HG03521 (cell line): Measurements from ENCODE around the gene ZFAND2B.

Experiments
- ATAC-seq: cut with Tn5 transposase; IDR thresholded peaks from one replicate; pipeline ENCODE4 v1.9.1; 2021; ENCODE audit warnings: mild to moderate bottlenecking, moderate library complexity; ENCODE audit not compliant: unreplicated experiment

The ZFAND2B gene

GRCh38 chr2:219220652-219221402 is 14.2 kb downstream of the ZFAND2B start:
- no peak for ATAC-seq

- ATAC-seq = no peak
These were observed 15.5 kb downstream of the ZFAND2B start for GRCh38 chr2:219221957-219222518.

- ATAC-seq = no peak
These were observed 17.4 kb downstream of the ZFAND2B start for GRCh38 chr2:219223831-219224610.

GRCh38 chr2:219225350-219225749 is 18.8 kb downstream of the ZFAND2B start:
- no peak for ATAC-seq

GRCh38 chr2:219228041-219228910 is 21.7 kb downstream of the ZFAND2B start:
- ATAC-seq = no peak

- no peak for ATAC-seq
These were observed 22.3 kb downstream of the ZFAND2B start for GRCh38 chr2:219228911-219229304.

GRCh38 chr2:219229305-219230058 is 22.9 kb downstream of the ZFAND2B start, which contains the start of the genes ANKZF1 and ATG9A:
Gene ANKZF1 (plus strand): TSS chr2:219229806. CDS start chr2:219230258, 452 bp downstream.
Gene ATG9A (minus strand): TSS chr2:219229636. CDS start chr2:219228024, 1,612 bp downstream.
- ATAC-seq = peak; percentile 97

- no peak for ATAC-seq
These were observed 23.5 kb downstream of the ZFAND2B start for GRCh38 chr2:219230059-219230540.

DNA sequence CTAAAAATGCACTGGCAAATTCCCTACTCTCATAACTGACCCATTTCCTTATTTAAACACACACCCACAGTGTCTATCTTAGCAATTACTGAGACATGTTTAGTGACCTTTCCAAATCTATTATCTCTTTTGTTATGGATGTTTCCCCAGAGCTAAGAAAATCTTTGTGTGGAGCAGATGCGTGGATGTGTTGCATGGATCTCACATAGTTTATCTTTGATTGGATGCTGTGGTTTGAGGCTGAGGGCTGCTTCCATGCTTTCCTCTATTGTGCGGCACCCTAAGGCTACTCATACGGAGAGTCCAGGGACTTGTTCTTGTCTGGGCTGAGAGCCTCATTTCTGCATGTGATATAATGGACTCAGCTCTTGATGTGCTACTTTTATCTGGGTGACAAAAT is 27.7 kb downstream of the ZFAND2B start:
- no peak for ATAC-seq

DNA sequence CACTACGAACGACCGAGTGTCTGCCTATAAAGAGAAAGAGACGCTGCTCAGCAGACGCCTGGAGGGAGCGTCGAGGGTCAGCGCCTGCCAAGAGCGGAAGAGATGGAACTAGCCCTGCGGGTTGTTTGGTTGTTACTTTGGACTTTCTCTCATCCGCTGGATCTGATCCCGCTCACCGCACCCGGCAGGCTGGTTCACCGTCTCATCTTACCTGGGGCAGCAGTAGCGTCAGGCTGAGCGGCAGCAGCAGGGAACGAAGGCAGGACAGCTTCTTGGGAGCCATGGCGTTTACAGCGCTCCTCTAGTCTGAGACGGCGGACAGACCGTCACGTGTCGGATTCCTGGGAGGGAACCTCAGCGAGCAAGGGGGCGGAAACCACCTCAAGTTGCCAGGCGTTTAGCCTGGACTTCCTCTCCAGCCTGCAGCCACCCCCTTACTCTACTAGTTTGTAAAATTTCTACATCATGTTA is 36.7 kb downstream of the ZFAND2B start:
- ATAC-seq = no peak

DNA sequence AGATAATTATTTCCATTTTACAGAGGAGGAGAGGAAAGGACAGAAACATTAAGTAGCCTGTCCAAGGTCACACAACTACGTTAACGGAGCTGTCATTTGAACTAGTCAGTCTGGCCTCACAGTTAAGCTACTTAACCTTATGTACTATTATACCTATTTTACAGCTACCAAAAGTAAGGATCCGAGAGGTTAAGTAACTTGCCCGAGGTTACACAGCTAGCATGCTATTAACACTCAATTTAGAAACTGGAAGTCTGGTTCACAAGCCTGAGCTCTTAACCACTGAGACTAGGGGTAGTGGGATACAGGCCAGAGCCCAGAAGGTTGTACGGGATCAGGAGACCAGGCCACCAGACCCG is 38.2 kb downstream of the ZFAND2B start:
- ATAC-seq = no peak

GRCh38 chr2:219245148-219245898 is 38.7 kb downstream of the ZFAND2B start, which contains the start of the genes GLB1L and STK16:
Gene GLB1L (minus strand): TSS chr2:219245444. CDS start chr2:219243573, 1,871 bp downstream.
Gene STK16 (plus strand): TSS chr2:219245479. CDS start chr2:219246000, 521 bp downstream.
- ATAC-seq = peak; percentile 79

DNA sequence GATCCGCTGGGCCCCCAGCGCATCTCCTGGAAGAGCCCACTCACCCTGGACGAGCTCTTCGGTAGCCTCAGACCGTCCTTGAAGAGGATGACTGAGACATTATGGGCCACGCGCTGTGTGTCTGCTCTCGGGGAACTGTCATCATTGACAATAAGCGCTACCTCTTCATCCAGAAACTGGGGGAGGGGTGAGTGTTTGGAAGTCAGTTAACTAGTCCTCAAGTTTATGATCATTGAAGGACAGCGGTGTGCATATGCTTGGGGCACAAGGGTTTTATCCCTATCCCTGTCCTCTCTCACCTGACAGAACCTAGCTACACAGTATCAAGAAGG is 39.3 kb downstream of the ZFAND2B start:
- ATAC-seq = no peak

DNA sequence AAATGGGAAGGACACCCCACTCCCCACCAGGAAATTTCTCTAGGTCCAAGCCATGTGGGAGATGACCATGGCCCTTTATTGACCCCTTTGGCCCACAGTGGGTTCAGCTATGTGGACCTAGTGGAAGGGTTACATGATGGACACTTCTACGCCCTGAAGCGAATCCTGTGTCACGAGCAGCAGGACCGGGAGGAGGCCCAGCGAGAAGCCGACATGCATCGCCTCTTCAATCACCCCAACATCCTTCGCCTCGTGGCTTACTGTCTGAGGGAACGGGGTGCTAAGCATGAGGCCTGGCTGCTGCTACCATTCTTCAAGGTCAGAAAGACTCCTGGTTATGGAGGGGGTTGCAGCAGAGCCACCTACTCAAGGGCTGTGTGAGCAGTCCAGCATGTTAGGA is 40.0 kb downstream of the ZFAND2B start:
- ATAC-seq = no peak

DNA sequence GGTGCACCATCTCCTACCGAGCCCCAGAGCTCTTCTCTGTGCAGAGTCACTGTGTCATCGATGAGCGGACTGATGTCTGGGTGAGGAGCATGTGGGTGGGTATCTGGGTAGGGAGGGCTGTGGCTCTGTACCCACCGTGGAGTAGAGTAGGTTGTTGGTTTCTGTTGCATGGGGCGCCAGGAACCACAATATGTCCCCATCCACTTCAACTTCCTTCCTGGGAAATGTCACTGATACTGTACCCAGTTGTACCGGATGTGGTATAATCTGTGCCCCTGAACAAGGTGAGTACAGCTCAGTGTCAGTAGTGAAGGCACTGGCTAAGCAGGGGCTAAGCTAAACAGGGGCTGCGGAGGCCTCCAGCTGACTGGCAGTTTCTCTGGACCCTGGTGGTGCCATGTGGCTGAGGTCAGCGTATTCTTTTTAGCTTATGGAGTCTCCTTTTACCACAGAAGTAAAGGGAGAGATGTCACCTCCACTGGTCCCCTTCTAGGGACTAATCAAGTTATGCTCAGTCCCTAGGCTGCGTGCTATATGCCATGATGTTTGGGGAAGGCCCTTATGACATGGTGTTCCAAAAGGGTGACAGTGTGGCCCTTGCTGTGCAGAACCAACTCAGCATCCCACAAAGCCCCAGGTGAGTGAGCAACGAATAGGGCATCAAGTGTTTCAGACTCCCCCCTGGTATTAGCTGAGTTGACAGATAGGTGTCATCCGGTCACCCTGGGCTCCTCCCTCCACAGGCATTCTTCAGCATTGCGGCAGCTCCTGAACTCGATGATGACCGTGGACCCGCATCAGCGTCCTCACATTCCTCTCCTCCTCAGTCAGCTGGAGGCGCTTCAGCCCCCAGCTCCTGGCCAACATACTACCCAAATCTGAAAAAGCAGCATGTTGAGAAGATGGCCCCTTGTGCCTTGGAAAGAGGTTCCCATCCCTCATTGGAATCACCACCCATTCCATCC is 41.4 kb downstream of the ZFAND2B start:
- no peak for ATAC-seq

DNA sequence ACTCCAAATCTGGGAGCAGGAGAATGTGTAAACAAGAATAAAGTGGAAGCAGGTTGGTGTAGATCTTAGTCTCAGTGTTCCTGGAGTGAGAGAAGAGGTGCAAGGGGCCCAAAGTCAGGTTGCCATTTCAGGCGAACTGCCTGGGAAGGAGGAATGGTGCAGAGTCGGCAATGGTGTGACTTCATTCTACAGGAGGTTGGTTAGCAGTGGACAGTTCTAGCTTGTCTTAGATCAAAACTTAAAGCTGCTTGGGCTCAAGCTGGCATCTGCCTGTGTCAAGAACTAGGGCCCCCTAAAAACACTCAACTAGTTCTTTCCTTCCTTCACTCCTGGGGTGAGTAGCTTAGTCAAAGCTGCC is 42.2 kb downstream of the ZFAND2B start:
- no peak for ATAC-seq

DNA sequence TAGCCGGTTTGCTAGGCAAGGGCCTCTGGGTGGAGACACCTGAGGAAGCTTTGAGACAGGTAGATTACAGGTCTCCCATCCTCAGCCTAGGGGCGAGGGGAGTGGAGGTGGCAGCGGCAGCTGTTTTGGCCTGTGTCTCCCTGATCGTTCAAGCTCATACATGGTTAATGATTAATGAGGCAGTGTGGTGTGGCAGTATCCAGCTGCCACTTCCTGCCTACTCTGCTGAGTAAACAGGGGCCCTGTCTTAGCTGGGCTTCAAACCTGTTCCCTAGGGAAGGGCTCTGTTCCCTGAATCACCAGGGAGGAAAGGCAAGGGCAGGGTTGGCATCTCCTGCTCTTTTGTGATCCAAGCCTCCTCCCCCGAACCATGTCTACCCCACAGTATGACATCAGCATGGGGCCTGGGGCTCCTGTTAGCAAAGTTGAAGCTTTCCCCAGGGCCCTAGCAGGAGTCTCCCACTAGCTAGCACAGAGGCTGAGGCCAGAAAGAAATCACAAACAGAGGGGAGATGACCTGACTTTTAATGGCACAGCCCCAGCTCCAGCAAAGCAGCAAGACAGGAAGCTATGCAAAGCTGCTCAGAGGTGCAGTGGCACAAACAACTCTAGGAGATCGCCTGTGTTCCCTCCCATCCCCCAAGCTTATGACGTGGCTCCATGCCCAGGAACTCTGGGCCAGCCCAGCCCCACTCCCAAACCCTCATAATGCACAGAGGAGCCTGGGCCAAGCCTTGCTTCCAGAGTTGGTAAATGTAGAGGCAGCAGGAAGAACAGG is 42.8 kb downstream of the ZFAND2B start:
- peak; percentile 26 for ATAC-seq
